Osteocyte (in vitro differentiated cells): ENCODE measurements around the gene CRACR2B. TPM values are rescaled to one million over a fixed set of nuclear protein-coding genes. Genes with fewer than 3 reads are reported as not detected.

Experiments
- DNase-seq: peaks from one replicate; pipeline ENCODE4 v3.0.0; 2021; ENCODE audit warnings: mixed read lengths; ENCODE audit not compliant: unreplicated experiment; ENCODE audit errors: extremely low spot score
- H3K27ac Mint-ChIP-seq: one replicate; pipeline ENCODE4 v1.8.0; 2021; ENCODE audit warnings: mild to moderate bottlenecking, mixed read lengths; ENCODE audit not compliant: unreplicated experiment
- H3K27me3 Mint-ChIP-seq: one replicate; pipeline ENCODE4 v1.8.0; 2021; ENCODE audit warnings: mixed read lengths; ENCODE audit not compliant: unreplicated experiment
- H3K36me3 Mint-ChIP-seq: one replicate; pipeline ENCODE4 v1.8.0; 2021; ENCODE audit warnings: mixed read lengths; ENCODE audit not compliant: unreplicated experiment
- H3K4me1 Mint-ChIP-seq: one replicate; pipeline ENCODE4 v1.8.0; 2021; ENCODE audit warnings: mixed read lengths; ENCODE audit not compliant: unreplicated experiment
- H3K4me3 Mint-ChIP-seq: one replicate; pipeline ENCODE4 v1.8.0; 2021; ENCODE audit warnings: mild to moderate bottlenecking, moderate library complexity, mixed read lengths; ENCODE audit not compliant: unreplicated experiment
- H3K9me3 Mint-ChIP-seq: one replicate; pipeline ENCODE4 v1.8.0; 2021; ENCODE audit warnings: mixed read lengths; ENCODE audit not compliant: unreplicated experiment
- total RNA-seq: library from RNA; stranded (reverse); gene quantifications from 2 replicates; pipeline ENCODE4 v1.2.1, GENCODE V29; 2021
- TF ChIP-seq, protein P1 (sequence below): fragments of 200-600 bp; sonication (generic); IDR thresholded peaks from 2 replicates; pipeline ENCODE4 v1.5.0; 2021; ENCODE audit warnings: antibody characterized with exemption, mild to moderate bottlenecking, moderate library complexity

The CRACR2B gene
- total RNA-seq, 1 donor from 2014 or later: 4.2 TPM

DNA sequence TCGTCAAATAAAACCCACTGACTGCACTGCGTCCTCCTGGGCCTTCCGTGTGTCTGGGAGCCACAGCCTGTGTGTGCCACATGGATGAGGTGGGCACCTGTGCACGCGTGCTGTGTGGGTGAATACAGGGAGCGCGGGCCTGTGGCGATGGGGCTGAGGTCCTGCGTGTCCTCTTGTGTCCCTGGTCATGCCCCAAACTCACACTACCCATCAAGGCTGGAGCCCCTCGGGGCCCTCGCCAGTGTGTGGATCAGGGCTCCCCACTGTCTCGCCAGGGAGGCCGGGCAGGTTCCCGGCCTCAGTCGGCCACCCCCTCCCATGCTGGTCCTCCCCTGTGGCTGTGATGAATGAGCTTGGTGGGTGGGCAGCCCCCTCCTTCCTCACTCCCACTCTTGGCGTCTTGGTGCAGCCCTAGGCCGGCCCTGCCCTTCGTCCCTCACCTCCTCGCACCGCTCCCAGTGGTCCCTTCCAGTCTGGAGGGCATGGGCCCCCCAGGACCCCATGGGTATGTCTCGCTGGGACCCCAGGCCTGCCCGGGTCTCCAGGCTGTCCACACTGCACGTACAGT, 4.3 kb downstream of the CRACR2B start:
- H3K27me3 Mint-ChIP-seq: no peaks in the 10 kb centered on the region
- H3K36me3 Mint-ChIP-seq: no peaks in the 10 kb centered on the region
- TF ChIP-seq, protein P1, sequence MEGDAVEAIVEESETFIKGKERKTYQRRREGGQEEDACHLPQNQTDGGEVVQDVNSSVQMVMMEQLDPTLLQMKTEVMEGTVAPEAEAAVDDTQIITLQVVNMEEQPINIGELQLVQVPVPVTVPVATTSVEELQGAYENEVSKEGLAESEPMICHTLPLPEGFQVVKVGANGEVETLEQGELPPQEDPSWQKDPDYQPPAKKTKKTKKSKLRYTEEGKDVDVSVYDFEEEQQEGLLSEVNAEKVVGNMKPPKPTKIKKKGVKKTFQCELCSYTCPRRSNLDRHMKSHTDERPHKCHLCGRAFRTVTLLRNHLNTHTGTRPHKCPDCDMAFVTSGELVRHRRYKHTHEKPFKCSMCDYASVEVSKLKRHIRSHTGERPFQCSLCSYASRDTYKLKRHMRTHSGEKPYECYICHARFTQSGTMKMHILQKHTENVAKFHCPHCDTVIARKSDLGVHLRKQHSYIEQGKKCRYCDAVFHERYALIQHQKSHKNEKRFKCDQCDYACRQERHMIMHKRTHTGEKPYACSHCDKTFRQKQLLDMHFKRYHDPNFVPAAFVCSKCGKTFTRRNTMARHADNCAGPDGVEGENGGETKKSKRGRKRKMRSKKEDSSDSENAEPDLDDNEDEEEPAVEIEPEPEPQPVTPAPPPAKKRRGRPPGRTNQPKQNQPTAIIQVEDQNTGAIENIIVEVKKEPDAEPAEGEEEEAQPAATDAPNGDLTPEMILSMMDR: no peak

DNA sequence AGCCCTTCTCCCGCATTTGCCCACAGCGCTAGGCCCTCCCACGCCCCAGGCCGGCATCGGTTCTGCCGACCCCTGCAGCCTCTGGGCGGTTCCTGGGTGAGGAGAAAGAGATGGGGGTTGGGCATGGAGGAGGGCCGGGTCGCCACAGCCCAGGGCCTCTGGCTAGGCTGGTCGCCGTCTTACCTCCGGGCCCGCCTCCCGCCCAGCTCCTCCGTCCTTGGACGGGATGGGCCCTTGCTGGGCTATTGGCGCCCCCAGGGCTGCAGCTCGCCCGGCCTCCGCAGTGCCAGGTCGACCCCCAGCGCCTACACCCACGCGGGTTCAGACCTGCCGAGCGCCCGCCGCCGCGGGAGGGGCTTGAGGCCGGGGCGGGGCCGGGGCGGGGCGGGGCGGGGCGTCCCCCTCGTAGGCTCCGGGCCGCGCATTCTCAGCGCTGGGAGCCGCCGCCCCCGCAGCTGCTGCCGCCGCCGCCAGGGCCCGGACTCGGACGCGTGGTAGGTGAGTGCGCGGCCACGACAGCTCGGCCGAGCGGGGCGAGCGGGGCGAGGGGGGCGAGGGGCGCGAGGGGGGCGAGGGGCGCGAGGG, 4.9 kb downstream of the CRACR2B start, which contains the start of gene CD151:
Gene CD151, plus strand, starts transcription at position 424 of the 585 bp plus-strand sequence. CDS start 3,118 bp downstream, outside the sequence.
- Mint-ChIP-seq H3K36me3 (no peaks in the 10 kb centered on the region), H3K27ac (peak within 1 kb of the TSS; percentile 90), H3K27me3 (no peaks in the 10 kb centered on the region), H3K4me3 (peak within 1 kb of the TSS; percentile 78), H3K4me1 (peaks cover 61% of the 10 kb centered on the region), H3K9me3 (no peaks in the 10 kb centered on the region)
- TF ChIP-seq, protein P1: no peak
- no peak for DNase-seq

More for the DNA sequence above, 4.3 kb downstream of the CRACR2B start:
- no peaks in the 10 kb centered on the region for H3K9me3 Mint-ChIP-seq
- H3K4me1 Mint-ChIP-seq: peaks cover 63% of the 10 kb centered on the region
- H3K4me3 Mint-ChIP-seq: peak overlapping the region; percentile 62
- peak overlapping the region; percentile 57 for H3K27ac Mint-ChIP-seq
- DNase-seq: no peak

GRCh38 chr11:833114-833791, 5.5 kb downstream of the CRACR2B start:
- Mint-ChIP-seq H3K27me3 (no peaks in the 10 kb centered on the region), H3K4me1 (peaks cover 57% of the 10 kb centered on the region), H3K27ac (peak overlapping the region; percentile 90), H3K36me3 (no peaks in the 10 kb centered on the region), H3K4me3 (peak overlapping the region; percentile 78), H3K9me3 (no peaks in the 10 kb centered on the region)
- TF ChIP-seq, protein P1: no peak
- no peak for DNase-seq

DNA sequence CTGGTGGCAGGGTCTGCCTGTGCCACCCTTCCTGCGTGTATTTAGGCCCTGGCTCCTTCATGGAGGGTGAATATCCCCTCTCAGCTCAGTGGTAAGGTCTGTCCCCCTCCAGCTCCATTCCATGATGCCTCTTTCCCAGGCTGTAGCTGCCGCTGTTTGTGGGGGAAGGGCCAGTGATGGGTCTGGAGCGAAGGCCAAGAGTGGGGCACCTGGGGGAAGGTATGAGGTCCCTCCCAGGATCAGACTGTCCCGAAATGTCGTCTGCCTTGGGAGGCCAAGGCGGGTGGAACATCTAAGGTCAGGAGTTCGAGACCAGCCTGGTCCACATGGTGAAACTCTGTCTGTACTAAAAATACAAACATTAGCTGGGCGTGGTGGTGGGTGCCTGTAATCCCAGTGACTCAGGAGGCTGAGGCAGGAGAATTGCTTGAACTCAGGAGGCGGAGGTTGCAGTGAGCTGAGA, 6.2 kb downstream of the CRACR2B start:
- Mint-ChIP-seq H3K4me3 (peak overlapping the region; percentile 78), H3K27me3 (no peaks in the 10 kb centered on the region), H3K27ac (peak overlapping the region; percentile 90), H3K36me3 (no peaks in the 10 kb centered on the region), H3K4me1 (peaks cover 54% of the 10 kb centered on the region), H3K9me3 (no peaks in the 10 kb centered on the region)
- no peak for DNase-seq
- TF ChIP-seq, protein P1: no peak
